Stimulated activated naive CD8-positive, alpha-beta T cell treated with anti-CD3 and anti-CD28 coated beads, Interleukin-15, amount 100 ng/mL, for 72 hours (primary cell): ENCODE data around the gene TACR1.
"Not testable (repeated sequence)": the region's sequence is repeated elsewhere in the genome, so short reads cannot be mapped to it uniquely, and the experiment has no call there.

Source experiments
- ATAC-seq: fragments of 150-1000 bp; cut with Tn5 transposase; 2 replicates; pipeline ENCODE4 v1.10.0; 2021; ENCODE audit warnings: mild to moderate bottlenecking, moderate library complexity
- DNase-seq, 2 donors: peaks; one replicate each; pipeline ENCODE4 v3.0.0; 2021 to 2022
- H3K27ac Mint-ChIP-seq, 2 donors: one replicate each; pipeline ENCODE4 v1.8.0; 2022; ENCODE audit warnings: mild to moderate bottlenecking in 2 of 2, mixed read lengths in 2 of 2, moderate library complexity in 2 of 2
- H3K27me3 Mint-ChIP-seq: one replicate; pipeline ENCODE4 v1.8.0; 2022; ENCODE audit warnings: mixed read lengths
- H3K4me1 Mint-ChIP-seq: one replicate; pipeline ENCODE4 v1.8.0; 2022; ENCODE audit warnings: mild to moderate bottlenecking, mixed read lengths
- H3K4me3 Mint-ChIP-seq, 2 donors: one replicate each; pipeline ENCODE4 v1.8.0; 2022; ENCODE audit warnings: mild to moderate bottlenecking in 2 of 2, mixed read lengths in 2 of 2, moderate library complexity in 1 of 2
- H3K9me3 Mint-ChIP-seq, 2 donors: one replicate each; pipeline ENCODE4 v1.8.0; 2022; ENCODE audit warnings: mixed read lengths in 2 of 2

The TACR1 gene

DNA sequence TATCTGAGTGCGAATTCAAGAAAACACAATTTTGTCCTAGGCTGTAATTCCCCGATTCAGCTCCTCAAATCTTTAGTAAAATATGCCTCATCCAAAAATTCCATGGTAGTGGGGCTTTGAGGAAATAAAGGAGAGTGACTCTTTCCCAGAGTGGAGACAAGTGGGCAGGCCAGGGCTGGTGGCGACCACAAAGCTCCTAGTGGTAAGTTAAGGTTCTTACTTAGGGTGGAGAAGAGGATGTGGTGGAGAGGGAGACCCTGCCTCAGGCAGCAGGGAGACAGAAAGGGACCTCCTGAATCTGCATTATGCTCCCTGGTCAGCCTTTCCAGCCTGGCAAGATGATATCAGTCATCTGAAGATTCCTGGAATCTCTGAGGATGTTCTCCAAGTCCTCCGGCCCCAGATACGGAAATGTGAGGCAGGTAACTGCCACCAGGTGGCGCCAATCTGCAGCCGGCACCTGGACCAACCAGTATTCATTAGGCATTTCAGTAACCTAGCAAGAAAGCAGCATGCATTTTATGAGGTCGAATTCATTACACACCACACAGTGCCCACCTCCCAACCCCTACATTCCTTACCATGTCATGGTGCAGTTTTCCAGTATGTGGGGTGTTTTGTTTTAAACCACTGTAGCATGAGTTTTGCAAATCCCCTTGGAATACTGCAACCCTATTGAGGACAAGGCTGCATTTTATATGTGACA, 134.5 kb downstream of the TACR1 start:
- Mint-ChIP-seq H3K4me1 (no peaks in the 10 kb centered on the region), H3K4me3 (no peak overlapping the region), H3K27ac (no peak overlapping the region), H3K27me3 (no peaks in the 10 kb centered on the region), H3K9me3 (no peaks in the 10 kb centered on the region)
- ATAC-seq (peak; percentile 37), DNase-seq (peak; percentile 35 to 36)

GRCh38 chr2:75063906-75064305, 135.4 kb downstream of the TACR1 start:
- H3K4me1 Mint-ChIP-seq, result no peaks in the 10 kb centered on the region
- H3K27ac Mint-ChIP-seq, result no peak overlapping the region
- H3K9me3 Mint-ChIP-seq, result no peaks in the 10 kb centered on the region
- DNase-seq (no peak), ATAC-seq (no peak)
- no peaks in the 10 kb centered on the region for H3K27me3 Mint-ChIP-seq
- H3K4me3 Mint-ChIP-seq, result no peak overlapping the region

- no peaks in the 10 kb centered on the region for H3K27me3 Mint-ChIP-seq
- H3K4me3 Mint-ChIP-seq, result no peak overlapping the region
These were observed 140.9 kb downstream of the TACR1 start for GRCh38 chr2:75058427-75058826.

DNA sequence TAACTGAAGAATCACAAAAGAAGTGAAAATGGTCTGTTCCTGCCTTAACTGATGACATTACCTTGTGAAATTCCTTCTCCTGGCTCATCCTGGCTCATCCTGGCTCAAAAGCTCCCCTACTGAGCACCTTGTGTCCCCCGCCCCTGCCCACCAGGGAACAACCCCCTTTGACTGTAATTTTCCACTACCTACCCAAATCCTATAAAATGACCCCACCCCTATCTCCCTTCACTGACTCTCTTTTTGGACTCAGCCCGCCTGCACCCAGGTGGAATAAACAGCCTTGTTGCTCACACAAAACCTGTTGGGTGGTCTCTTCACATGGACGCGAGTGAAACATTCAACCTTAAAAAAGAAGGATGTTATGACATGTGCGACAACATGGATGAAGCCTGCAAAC, 142.2 kb downstream of the TACR1 start:
- not testable (repeated sequence) for H3K27ac Mint-ChIP-seq, H3K9me3 Mint-ChIP-seq, H3K27me3 Mint-ChIP-seq, H3K4me1 Mint-ChIP-seq, H3K4me3 Mint-ChIP-seq, ATAC-seq, DNase-seq

More at GRCh38 chr2:75058427-75058826, 140.9 kb downstream of the TACR1 start:
- H3K27ac Mint-ChIP-seq, result no peak overlapping the region
- DNase-seq (no peak), ATAC-seq (no peak)
- no peaks in the 10 kb centered on the region for H3K9me3 Mint-ChIP-seq
- H3K4me1 Mint-ChIP-seq, result no peaks in the 10 kb centered on the region

- no peak overlapping the region for H3K27ac Mint-ChIP-seq
- H3K4me3 Mint-ChIP-seq, result no peak overlapping the region
- DNase-seq, result no peak
- no peaks in the 10 kb centered on the region for H3K4me1 Mint-ChIP-seq
- H3K9me3 Mint-ChIP-seq, result no peaks in the 10 kb centered on the region
- peak; percentile 66 for ATAC-seq
- H3K27me3 Mint-ChIP-seq, result no peaks in the 10 kb centered on the region
These were observed 143.3 kb downstream of the TACR1 start for GRCh38 chr2:75055820-75056675.

- Mint-ChIP-seq H3K4me3 (no peak overlapping the region), H3K27me3 (no peaks in the 10 kb centered on the region), H3K4me1 (no peaks in the 10 kb centered on the region), H3K9me3 (no peaks in the 10 kb centered on the region), H3K27ac (no peak overlapping the region)
- no peak for ATAC-seq
- no peak for DNase-seq
These were observed 144.0 kb downstream of the TACR1 start for GRCh38 chr2:75055142-75055819.

DNA sequence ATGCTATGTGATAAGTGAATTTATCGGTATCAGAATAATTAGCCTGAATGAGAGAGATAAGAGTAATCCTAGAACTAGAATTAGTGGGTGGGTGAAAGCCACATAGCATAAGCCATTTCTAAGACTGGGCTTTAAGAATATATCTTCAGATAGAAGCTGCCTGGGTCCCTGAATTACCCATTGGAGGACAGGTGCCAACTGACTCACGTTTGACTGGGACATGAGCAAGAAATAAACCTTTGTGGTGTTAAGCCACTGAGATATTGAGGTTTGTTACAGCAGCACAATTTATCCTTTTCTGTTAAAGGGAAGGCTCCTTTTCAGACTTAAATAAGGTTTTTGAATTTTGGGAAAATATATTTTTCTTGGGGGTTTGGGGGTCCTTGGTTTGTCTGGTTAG, 145.0 kb downstream of the TACR1 start:
- no peaks in the 10 kb centered on the region for H3K9me3 Mint-ChIP-seq
- ATAC-seq (no peak), DNase-seq (no peak)
- H3K4me3 Mint-ChIP-seq, result no peak overlapping the region
- no peaks in the 10 kb centered on the region for H3K27me3 Mint-ChIP-seq
- H3K4me1 Mint-ChIP-seq, result no peaks in the 10 kb centered on the region
- no peak overlapping the region for H3K27ac Mint-ChIP-seq

DNA sequence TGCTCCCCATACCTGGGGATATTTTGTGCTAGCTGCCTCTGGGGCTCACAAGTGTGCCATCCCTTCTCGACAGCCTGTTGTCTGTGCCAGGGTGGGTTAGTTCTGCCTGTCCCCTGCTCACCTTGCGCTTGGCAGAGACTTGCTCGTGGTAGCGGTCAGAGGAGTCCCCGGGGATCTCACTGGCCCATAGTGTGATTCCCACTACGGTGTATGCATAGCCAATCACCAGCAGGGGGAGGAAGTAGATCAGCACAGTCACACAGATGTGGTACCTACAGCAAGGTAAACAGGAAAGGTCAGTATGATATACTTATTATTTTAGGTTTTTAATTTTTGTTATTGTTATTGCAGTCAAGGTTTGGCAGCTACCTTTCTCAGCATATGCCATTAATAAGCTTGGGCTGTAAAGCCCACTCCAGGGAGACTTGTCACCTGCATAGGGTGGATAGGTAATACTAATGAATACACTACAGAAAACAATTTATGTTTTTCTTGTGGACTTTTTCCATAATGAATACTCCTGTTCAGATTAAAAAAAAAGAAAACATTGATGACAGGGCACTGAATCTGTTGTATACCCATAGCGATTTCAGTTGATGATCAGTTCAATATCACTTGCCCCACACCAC, 145.7 kb downstream of the TACR1 start:
- Mint-ChIP-seq H3K27me3 (no peaks in the 10 kb centered on the region), H3K27ac (no peak overlapping the region), H3K4me3 (no peak overlapping the region), H3K4me1 (no peaks in the 10 kb centered on the region), H3K9me3 (no peaks in the 10 kb centered on the region)
- peak; percentile 65 for ATAC-seq
- no peak for DNase-seq

DNA sequence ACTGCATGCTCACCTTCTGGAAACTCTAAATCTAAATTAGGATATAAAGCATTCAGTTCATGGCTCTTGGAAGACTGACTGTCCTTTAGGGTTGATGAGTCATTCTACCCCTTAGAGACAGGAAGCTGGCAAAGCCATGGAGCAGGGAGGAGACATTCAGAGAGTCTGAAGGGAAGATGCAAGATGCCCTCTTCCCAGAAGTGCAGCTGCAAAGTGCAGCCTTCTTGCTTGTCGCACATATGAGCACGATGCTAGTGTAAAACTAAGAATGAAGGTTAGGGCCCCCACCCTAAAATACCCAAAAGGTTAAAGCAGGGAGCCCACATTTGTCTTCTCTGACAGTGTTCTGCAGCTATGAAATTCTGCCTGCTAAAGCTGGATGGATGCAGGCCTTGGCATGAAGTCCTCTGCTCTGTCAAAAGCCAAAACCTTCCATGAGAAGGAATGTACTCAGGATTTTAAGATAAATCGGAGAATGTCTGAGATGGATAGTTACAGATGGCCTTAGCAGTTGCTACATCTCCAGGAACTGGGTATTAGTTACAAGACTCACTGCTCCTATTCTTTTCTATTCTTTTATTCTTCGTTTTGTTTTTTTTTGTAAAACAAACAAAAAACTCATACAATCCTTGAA, 151.2 kb downstream of the TACR1 start:
- Mint-ChIP-seq H3K4me1 (no peaks in the 10 kb centered on the region), H3K27ac (no peak overlapping the region), H3K27me3 (no peaks in the 10 kb centered on the region), H3K4me3 (no peak overlapping the region), H3K9me3 (no peaks in the 10 kb centered on the region)
- DNase-seq (no peak), ATAC-seq (no peak)

DNA sequence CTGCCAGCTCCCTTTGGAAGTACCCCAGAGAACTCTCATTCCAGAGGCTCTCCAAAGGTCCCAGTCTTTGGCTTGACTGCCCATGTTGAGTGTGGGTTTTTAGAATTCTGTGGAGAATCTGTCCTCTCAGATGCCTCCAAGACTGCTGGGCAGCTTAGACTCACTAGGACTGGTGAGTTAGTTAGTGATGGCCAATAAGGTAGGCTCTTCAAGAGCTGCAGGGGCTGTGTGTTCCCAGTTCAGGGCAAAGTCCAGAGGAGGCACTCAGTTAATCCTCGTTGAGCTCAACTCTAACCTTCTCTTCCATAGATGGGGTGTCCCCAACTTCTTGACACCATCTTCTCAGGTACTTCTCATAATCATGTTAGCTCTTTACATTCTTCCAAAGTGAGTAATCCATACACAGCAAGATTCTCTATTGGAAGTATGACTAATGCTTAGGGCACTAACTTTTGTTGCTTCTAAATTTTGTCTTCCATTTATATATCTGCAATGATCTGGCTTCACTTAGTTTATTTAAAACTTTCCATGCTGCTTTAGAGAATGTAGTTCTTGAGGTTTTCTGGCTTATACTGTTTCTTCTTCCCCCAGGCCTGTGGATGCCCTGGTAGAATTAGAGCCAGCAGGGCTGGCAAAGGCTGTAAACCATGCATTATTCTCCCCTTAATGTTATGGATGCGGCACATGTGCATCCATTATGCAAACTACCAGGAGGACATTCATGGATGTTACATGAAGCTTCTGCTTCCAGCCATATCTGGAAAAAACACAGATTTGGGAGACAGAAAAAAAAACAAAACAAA, 151.9 kb downstream of the TACR1 start:
- DNase-seq (no peak), ATAC-seq (no peak)
- Mint-ChIP-seq H3K4me1 (no peaks in the 10 kb centered on the region), H3K27me3 (no peaks in the 10 kb centered on the region), H3K27ac (no peak overlapping the region), H3K4me3 (no peak overlapping the region), H3K9me3 (no peaks in the 10 kb centered on the region)

GRCh38 chr2:75045526-75046050, 153.7 kb downstream of the TACR1 start:
- H3K27ac Mint-ChIP-seq, result no peak overlapping the region
- no peaks in the 10 kb centered on the region for H3K27me3 Mint-ChIP-seq
- no peaks in the 10 kb centered on the region for H3K4me1 Mint-ChIP-seq
- no peak for ATAC-seq
- H3K9me3 Mint-ChIP-seq, result no peaks in the 10 kb centered on the region
- DNase-seq, result no peak
- no peak overlapping the region for H3K4me3 Mint-ChIP-seq

- no peaks in the 10 kb centered on the region for H3K4me1 Mint-ChIP-seq
- no peak for DNase-seq
- H3K27me3 Mint-ChIP-seq, result no peaks in the 10 kb centered on the region
- ATAC-seq, result no peak
- no peak overlapping the region for H3K4me3 Mint-ChIP-seq
- H3K9me3 Mint-ChIP-seq, result no peaks in the 10 kb centered on the region
- no peak overlapping the region for H3K27ac Mint-ChIP-seq
These were observed 155.0 kb downstream of the TACR1 start for GRCh38 chr2:75044291-75044690.

DNA sequence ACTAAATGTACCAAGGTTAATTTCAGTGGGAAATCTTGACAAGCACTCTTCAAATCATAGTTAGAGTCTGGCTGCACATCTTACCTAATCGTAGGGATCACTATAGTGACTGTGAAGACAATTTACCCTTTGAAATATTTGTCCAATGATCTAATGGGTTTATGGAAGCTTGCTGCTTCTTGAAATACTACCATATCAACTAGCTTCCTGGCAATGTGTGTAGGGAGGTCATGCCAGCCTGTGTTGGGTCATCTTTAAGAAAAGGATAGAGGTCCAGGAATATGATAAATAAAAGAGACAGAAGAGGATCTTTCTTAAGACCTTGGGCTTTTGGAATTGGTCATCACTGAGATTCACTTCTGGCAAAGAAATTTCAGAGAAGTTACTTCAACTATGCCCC, 156.5 kb downstream of the TACR1 start:
- H3K4me1 Mint-ChIP-seq, result no peaks in the 10 kb centered on the region
- no peak overlapping the region for H3K4me3 Mint-ChIP-seq
- H3K9me3 Mint-ChIP-seq, result no peaks in the 10 kb centered on the region
- no peak for DNase-seq
- ATAC-seq, result no peak
- no peaks in the 10 kb centered on the region for H3K27me3 Mint-ChIP-seq
- H3K27ac Mint-ChIP-seq, result no peak overlapping the region

- no peaks in the 10 kb centered on the region for H3K27me3 Mint-ChIP-seq
- H3K4me1 Mint-ChIP-seq, result no peaks in the 10 kb centered on the region
- DNase-seq (no peak), ATAC-seq (no peak)
- no peaks in the 10 kb centered on the region for H3K9me3 Mint-ChIP-seq
- H3K27ac Mint-ChIP-seq, result no peak overlapping the region
- H3K4me3 Mint-ChIP-seq, result no peak overlapping the region
These were observed 157.4 kb downstream of the TACR1 start for GRCh38 chr2:75041731-75042600.
